GM13977 (cell line): Measurements from ENCODE around the gene C3orf70.

Experiments
- DNase-seq: peaks from one replicate; pipeline ENCODE4 v3.0.0; 2012; ENCODE audit warnings: low spot score
- CTCF ChIP-seq: IDR thresholded peaks from 2 replicates; pipeline ENCODE4 v1.5.1; 2012; ENCODE audit warnings: mild to moderate bottlenecking, control low read depth; ENCODE audit not compliant: insufficient read depth; ENCODE audit errors: extremely low read depth, missing control alignments
- in situ Hi-C: fragments of 300-500 bp; cut with MboI; formaldehyde crosslinking; loops from one replicate; pipeline ENCODE4 v1.12.0; 2022; ENCODE audit warnings: low sequenced_read_pairs, low pct_unique_long_range_greater_than_20kb, mixed read lengths, inconsistent platforms; ENCODE audit not compliant: unreplicated experiment

The C3orf70 gene

GRCh38 chr3:185144784-185145183 lies 8.1 kb downstream of the C3orf70 start:
- in situ Hi-C loops, result no loop called here
- DNase-seq, result no peak
- no peak for TF ChIP-seq CTCF

GRCh38 chr3:185137821-185138220 lies 15.0 kb downstream of the C3orf70 start:
- no peak for TF ChIP-seq CTCF
- DNase-seq, result no peak
- in situ Hi-C loops, result no loop called here

DNA sequence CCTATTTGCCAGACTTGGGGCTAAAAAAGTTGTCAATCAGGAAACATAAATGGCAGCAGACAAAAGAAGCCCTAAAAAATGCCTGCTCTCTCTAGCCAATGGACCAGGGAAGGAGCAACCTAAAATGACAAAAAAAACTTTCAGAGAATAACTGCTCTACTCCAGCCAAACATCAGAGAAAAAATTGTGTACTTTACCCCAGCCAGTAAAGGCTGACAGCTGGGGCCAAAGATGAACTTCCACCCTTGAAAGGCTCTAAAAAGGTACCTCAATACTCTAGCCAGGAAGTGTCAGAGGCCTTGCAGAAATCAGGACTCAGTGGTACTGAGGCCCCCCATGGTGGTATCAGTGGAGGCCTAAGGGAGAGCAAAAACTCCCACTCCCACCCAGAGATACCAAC lies 18.4 kb downstream of the C3orf70 start:
- no peak for TF ChIP-seq CTCF
- in situ Hi-C loops, result no loop called here
- no peak for DNase-seq

DNA sequence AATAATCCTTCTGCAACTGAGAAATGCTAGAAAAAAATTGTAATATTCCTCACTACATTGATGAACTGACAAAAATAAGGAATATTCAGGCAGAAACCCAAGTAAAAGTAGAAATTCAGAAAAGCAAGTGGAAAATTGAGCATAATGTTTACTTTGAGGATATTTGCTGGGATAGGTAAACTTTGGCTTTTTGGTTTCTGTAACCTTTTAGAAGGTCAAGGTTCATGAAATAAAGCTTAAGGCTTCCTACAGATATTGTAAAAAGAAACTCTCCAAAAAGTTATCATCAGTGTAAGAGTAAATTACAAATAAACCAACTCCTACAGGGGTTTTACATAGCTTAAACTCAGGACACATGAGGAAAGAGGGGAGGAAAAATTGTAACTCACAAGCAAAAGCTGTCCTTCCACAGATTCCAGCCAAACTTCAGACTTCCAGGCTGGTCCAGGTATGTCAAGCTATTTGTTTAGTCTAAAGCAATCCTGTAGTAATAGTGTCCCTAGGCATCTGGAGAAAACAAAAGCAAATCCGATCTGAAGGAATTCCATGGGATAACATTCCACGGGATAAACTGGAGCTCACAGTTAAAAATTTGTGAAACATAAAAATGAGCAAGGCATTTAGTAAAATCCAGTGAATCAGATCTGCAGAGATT lies 21.1 kb downstream of the C3orf70 start:
- no peak for TF ChIP-seq CTCF
- in situ Hi-C loops, result no loop called here

GRCh38 chr3:185129083-185129482 lies 23.8 kb downstream of the C3orf70 start:
- TF ChIP-seq CTCF, result no peak
- DNase-seq, result no peak
- in situ Hi-C loops, result no loop called here

More for the DNA sequence above, 21.1 kb downstream of the C3orf70 start:
- DNase-seq, result no peak

- DNase-seq, result no peak
- in situ Hi-C loops, result no loop called here
- no peak for TF ChIP-seq CTCF
Measured at GRCh38 chr3:185126201-185126600, 26.7 kb downstream of the C3orf70 start.
